Measurements from ENCODE around the gene SCD. TPM values are rescaled to one million over a fixed set of nuclear protein-coding genes. Genes with fewer than 3 reads are reported as not detected.

Gene SCD
- total and polyA plus RNA-seq, 2 of the 13 experiments (the other 11 are each of a cell fraction or from before 2014, with no cell fraction given), result 492 to 512 TPM

DNA sequence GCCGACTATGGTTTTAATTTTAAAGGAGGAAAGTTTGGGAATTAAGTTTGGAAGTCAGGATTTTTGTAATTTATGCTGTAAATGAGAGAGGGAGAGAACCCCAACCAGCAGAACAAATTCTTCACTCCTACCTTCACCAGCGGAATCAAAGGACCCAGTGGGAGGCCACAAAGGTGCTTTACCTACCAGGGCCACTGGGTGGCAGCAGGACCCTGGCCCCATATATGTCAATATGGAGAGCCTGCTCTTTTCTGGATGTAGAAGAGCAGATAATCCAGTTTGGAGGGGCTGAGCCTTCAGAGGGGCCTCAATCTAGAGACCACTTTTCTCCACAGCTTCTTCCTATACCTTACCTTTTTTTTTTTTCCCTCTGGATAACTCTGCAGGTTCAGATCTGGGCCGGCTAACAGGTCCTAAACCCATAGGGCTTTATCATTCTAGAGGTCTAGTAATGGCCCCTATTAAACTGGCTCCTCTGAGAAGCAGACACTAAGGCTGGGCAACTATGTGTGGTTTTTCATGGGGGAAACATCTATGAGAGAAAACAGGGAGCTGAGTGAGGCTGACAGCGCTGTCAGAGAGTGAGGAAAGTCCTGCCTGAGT is 8.5 kb upstream of the SCD start (continued):
- TF ChIP-seq ZNF280B (CRISPR knock-in tag; IDR thresholded peaks at IDR 0.05; ENCODE audit: borderline replicate concordance) (no peak), TCF12 (IDR thresholded peaks at IDR 0.05) (no peak), TCF12 (CRISPR knock-in tag; IDR thresholded peaks at IDR 0.05) (no peak), ZSCAN30 (CRISPR knock-in tag; IDR thresholded peaks at IDR 0.05) (no peak), SALL1 (CRISPR knock-in tag; IDR thresholded peaks at IDR 0.05) (peak; percentile 26; the same call in 1 of the 2 replicates), ZFP82 (CRISPR knock-in tag; IDR thresholded peaks at IDR 0.05; ENCODE audit: borderline replicate concordance) (no peak), ZNF605 (CRISPR knock-in tag; IDR thresholded peaks at IDR 0.05) (no peak), ZNF382 (CRISPR knock-in tag; IDR thresholded peaks at IDR 0.05; ENCODE audit: borderline replicate concordance) (no peak), ZNF101 (CRISPR knock-in tag; IDR thresholded peaks at IDR 0.05; ENCODE audit: borderline replicate concordance, low read depth) (no peak), MEF2D (CRISPR knock-in tag; IDR thresholded peaks at IDR 0.05) (0 out of 2 replicates have a peak, but pooled peaks have one; percentile 30), REPIN1 (CRISPR knock-in tag; IDR thresholded peaks at IDR 0.05; ENCODE audit: borderline replicate concordance, low read depth) (peak; percentile 28; the same call in 1 of the 2 replicates), SOX5 (CRISPR knock-in tag; IDR thresholded peaks at IDR 0.05; ENCODE audit: borderline replicate concordance) (0 out of 2 replicates have a peak, but pooled peaks have one; percentile 27), ZNF441 (CRISPR knock-in tag; IDR thresholded peaks at IDR 0.05; ENCODE audit: borderline replicate concordance) (no peak), NBN (conservative IDR thresholded peaks at IDR 0.05) (no peak), ZNF713 (CRISPR knock-in tag; IDR thresholded peaks at IDR 0.05) (no peak), ETV5 (CRISPR knock-in tag; IDR thresholded peaks at IDR 0.05; ENCODE audit: borderline replicate concordance) (no peak), JARID2 (CRISPR knock-in tag; IDR thresholded peaks at IDR 0.05; ENCODE audit: insufficient replicate concordance) (no peak), ISL2 (CRISPR knock-in tag; IDR thresholded peaks at IDR 0.05) (no peak), TEAD3 (CRISPR knock-in tag; optimal IDR thresholded peaks at IDR 0.05; ENCODE audit: borderline replicate concordance) (no peak), ZNF607 (CRISPR knock-in tag; IDR thresholded peaks at IDR 0.05; ENCODE audit: borderline replicate concordance) (no peak), RAD21 (CRISPR knock-in tag; IDR thresholded peaks at IDR 0.05) (peak; percentile 86)
- TF ChIP-seq, protein P1, sequence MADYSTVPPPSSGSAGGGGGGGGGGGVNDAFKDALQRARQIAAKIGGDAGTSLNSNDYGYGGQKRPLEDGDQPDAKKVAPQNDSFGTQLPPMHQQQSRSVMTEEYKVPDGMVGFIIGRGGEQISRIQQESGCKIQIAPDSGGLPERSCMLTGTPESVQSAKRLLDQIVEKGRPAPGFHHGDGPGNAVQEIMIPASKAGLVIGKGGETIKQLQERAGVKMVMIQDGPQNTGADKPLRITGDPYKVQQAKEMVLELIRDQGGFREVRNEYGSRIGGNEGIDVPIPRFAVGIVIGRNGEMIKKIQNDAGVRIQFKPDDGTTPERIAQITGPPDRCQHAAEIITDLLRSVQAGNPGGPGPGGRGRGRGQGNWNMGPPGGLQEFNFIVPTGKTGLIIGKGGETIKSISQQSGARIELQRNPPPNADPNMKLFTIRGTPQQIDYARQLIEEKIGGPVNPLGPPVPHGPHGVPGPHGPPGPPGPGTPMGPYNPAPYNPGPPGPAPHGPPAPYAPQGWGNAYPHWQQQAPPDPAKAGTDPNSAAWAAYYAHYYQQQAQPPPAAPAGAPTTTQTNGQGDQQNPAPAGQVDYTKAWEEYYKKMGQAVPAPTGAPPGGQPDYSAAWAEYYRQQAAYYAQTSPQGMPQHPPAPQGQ (CRISPR knock-in tag; IDR thresholded peaks at IDR 0.05; ENCODE audit: borderline replicate concordance), result no peak
- TF ChIP-seq, protein P2, sequence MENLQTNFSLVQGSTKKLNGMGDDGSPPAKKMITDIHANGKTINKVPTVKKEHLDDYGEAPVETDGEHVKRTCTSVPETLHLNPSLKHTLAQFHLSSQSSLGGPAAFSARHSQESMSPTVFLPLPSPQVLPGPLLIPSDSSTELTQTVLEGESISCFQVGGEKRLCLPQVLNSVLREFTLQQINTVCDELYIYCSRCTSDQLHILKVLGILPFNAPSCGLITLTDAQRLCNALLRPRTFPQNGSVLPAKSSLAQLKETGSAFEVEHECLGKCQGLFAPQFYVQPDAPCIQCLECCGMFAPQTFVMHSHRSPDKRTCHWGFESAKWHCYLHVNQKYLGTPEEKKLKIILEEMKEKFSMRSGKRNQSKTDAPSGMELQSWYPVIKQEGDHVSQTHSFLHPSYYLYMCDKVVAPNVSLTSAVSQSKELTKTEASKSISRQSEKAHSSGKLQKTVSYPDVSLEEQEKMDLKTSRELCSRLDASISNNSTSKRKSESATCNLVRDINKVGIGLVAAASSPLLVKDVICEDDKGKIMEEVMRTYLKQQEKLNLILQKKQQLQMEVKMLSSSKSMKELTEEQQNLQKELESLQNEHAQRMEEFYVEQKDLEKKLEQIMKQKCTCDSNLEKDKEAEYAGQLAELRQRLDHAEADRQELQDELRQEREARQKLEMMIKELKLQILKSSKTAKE (CRISPR knock-in tag; IDR thresholded peaks at IDR 0.05; ENCODE audit: borderline replicate concordance), result no peak
- TF ChIP-seq, protein P3, sequence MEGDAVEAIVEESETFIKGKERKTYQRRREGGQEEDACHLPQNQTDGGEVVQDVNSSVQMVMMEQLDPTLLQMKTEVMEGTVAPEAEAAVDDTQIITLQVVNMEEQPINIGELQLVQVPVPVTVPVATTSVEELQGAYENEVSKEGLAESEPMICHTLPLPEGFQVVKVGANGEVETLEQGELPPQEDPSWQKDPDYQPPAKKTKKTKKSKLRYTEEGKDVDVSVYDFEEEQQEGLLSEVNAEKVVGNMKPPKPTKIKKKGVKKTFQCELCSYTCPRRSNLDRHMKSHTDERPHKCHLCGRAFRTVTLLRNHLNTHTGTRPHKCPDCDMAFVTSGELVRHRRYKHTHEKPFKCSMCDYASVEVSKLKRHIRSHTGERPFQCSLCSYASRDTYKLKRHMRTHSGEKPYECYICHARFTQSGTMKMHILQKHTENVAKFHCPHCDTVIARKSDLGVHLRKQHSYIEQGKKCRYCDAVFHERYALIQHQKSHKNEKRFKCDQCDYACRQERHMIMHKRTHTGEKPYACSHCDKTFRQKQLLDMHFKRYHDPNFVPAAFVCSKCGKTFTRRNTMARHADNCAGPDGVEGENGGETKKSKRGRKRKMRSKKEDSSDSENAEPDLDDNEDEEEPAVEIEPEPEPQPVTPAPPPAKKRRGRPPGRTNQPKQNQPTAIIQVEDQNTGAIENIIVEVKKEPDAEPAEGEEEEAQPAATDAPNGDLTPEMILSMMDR (CRISPR knock-in tag; IDR thresholded peaks at IDR 0.05), result peak; percentile 91
